HUES6 (cell line): ENCODE results near the gene C10orf67.

Experiments used
- H3K27ac ChIP-seq: 2 replicates; pipeline ENCODE4 v1.7.0; 2013; ENCODE audit warnings: low read depth, mild to moderate bottlenecking, low read length, inconsistent platforms
- H3K27me3 ChIP-seq: 2 replicates; pipeline ENCODE4 v1.6.1; 2013; ENCODE audit warnings: low read length; ENCODE audit not compliant: control insufficient read depth, insufficient read depth
- H3K36me3 ChIP-seq: 2 replicates; pipeline ENCODE4 v1.6.1; 2013; ENCODE audit warnings: low read length; ENCODE audit not compliant: control insufficient read depth, insufficient read depth
- H3K4me1 ChIP-seq: 2 replicates; pipeline ENCODE4 v1.6.1; 2013; ENCODE audit warnings: low read length; ENCODE audit not compliant: control insufficient read depth, insufficient read depth
- H3K4me3 ChIP-seq: 2 replicates; pipeline ENCODE4 v1.5.1; 2013; ENCODE audit warnings: low read depth, low read length
- H3K9ac ChIP-seq: one replicate; pipeline ENCODE4 v1.6.1; 2013; ENCODE audit warnings: mild to moderate bottlenecking, low read length
- H3K9me3 ChIP-seq: 2 replicates; pipeline ENCODE4 v1.6.1; 2013; ENCODE audit warnings: low read depth, low read length; ENCODE audit not compliant: control insufficient read depth, insufficient read depth

Gene C10orf67

DNA sequence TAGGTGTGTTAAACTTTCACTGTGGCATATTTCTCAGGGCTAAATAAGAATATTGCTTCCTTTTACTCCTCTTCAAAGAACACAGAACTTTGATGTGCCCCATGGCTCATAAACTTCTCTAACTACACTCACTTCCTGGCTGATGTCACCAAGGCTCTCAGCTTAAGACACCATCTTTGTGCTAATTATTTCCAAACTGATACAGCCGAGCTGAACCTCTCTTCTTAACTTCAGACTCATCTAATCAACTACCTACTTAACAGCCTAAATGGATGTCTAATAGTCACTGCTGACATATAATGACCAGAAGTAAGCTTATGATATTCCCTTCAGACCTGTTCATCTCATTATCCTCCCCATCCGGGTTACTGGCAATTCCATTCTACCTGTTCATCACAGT lies 3.6 kb downstream of the C10orf67 start:
- no peak overlapping the region for H3K27ac ChIP-seq

GRCh38 chr10:23340354-23340753 lies 4.2 kb downstream of the C10orf67 start:
- Histone ChIP-seq H3K36me3 (no peaks in the 10 kb centered on the region), H3K9ac (no peak overlapping the region), H3K27me3 (peaks cover 32% of the 10 kb centered on the region), H3K4me1 (peaks cover 4% of the 10 kb centered on the region; the same call in 1 of the 2 replicates), H3K27ac (no peak overlapping the region), H3K4me3 (no peak overlapping the region), H3K9me3 (no peaks in the 10 kb centered on the region)

More for the DNA sequence above, 3.6 kb downstream of the C10orf67 start:
- Histone ChIP-seq H3K9me3 (no peaks in the 10 kb centered on the region), H3K4me3 (no peak overlapping the region), H3K4me1 (peaks cover 4% of the 10 kb centered on the region; the same call in 1 of the 2 replicates), H3K36me3 (no peaks in the 10 kb centered on the region), H3K27me3 (peaks cover 36% of the 10 kb centered on the region), H3K9ac (no peak overlapping the region)

- H3K9me3 ChIP-seq, result no peaks in the 10 kb centered on the region
- H3K27ac ChIP-seq, result no peak overlapping the region
- H3K27me3 ChIP-seq, result peaks cover 20% of the 10 kb centered on the region
- H3K4me3 ChIP-seq, result no peak overlapping the region
- no peaks in the 10 kb centered on the region for H3K36me3 ChIP-seq
- H3K4me1 ChIP-seq, result peaks cover 4% of the 10 kb centered on the region; the same call in 1 of the 2 replicates
- H3K9ac ChIP-seq, result no peak overlapping the region
Observed at GRCh38 chr10:23338886-23339285, 5.7 kb downstream of the C10orf67 start.

DNA sequence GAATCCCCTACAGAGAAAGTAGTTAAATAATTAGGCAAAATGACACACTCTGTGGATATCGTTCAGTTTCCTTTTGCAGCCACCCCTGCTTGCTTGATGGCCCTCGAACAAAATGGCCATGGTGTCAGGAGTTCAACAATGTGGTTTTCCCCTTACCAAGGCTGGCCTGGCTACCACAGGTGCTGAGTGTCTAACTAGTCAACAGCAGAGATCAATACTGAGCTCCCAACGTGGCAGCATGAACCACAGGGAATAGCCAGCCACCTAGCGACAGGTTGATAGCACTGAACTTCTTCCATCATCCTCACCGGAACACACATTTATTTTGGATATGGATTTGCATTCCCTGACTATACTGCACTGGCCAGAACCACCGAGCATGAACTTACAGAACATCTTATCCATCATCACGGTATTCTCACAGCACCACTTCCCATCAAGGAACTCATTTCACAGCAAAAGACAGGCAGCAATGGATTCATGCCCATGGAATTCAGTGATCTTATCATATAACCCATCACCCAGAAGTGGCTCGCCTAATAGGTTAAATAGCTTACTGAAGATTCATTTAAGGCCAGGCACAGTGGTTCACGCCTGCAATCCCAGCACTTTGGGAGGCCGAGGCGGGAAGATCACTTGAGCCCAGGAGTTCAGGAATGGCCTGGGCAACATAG lies 6.3 kb downstream of the C10orf67 start:
- Histone ChIP-seq H3K27ac (no peak overlapping the region), H3K27me3 (peaks cover 15% of the 10 kb centered on the region), H3K36me3 (no peaks in the 10 kb centered on the region), H3K4me3 (no peak overlapping the region), H3K9me3 (no peaks in the 10 kb centered on the region), H3K9ac (no peak overlapping the region), H3K4me1 (peaks cover 1% of the 10 kb centered on the region; the same call in 1 of the 2 replicates)

- Histone ChIP-seq H3K27me3 (peaks cover 8% of the 10 kb centered on the region), H3K4me3 (no peak overlapping the region), H3K4me1 (no peaks in the 10 kb centered on the region; the same call in 1 of the 2 replicates), H3K9me3 (no peaks in the 10 kb centered on the region), H3K9ac (no peak overlapping the region), H3K27ac (no peak overlapping the region), H3K36me3 (no peaks in the 10 kb centered on the region)
Observed at GRCh38 chr10:23337616-23338015, 7.0 kb downstream of the C10orf67 start.

GRCh38 chr10:23331567-23332301 lies 12.9 kb downstream of the C10orf67 start:
- H3K27me3 ChIP-seq, result peaks cover 15% of the 10 kb centered on the region
- H3K27ac ChIP-seq, result no peak overlapping the region
- no peaks in the 10 kb centered on the region for H3K9me3 ChIP-seq
- H3K36me3 ChIP-seq, result no peaks in the 10 kb centered on the region
- H3K4me1 ChIP-seq, result no peaks in the 10 kb centered on the region
- H3K4me3 ChIP-seq, result peak overlapping the region; percentile 49
- no peak overlapping the region for H3K9ac ChIP-seq

- peaks cover 15% of the 10 kb centered on the region for H3K27me3 ChIP-seq
- H3K4me3 ChIP-seq, result no peak overlapping the region
- no peaks in the 10 kb centered on the region for H3K36me3 ChIP-seq
- no peak overlapping the region for H3K27ac ChIP-seq
- H3K4me1 ChIP-seq, result no peaks in the 10 kb centered on the region
- no peaks in the 10 kb centered on the region for H3K9me3 ChIP-seq
- H3K9ac ChIP-seq, result no peak overlapping the region
Observed at GRCh38 chr10:23330948-23331347, 13.6 kb downstream of the C10orf67 start.

GRCh38 chr10:23326544-23327307 lies 17.9 kb downstream of the C10orf67 start:
- Histone ChIP-seq H3K9me3 (no peaks in the 10 kb centered on the region), H3K4me3 (no peak overlapping the region), H3K27ac (no peak overlapping the region)

DNA sequence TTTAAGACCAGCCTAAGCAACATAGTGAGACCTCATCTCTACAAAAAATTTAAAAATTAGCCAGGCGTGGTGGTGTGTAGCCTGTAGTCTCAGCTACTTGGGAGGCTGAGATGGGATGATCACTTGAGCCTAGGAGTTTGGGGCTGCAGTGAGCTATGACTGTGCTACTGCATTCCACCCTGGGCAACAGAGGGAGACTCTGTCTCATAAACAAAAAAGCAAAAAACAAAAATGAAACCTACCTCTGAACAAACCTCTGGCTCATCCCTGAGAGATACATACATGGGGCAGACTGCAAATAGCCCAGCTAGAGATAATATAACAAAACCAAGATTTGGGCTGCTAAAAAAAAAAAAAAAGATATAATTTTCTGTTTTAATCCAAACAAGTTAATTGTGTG lies 19.5 kb downstream of the C10orf67 start:
- Histone ChIP-seq H3K27ac (no peak overlapping the region), H3K27me3 (peaks cover 3% of the 10 kb centered on the region; the same call in 1 of the 2 replicates), H3K9ac (no peak overlapping the region), H3K9me3 (no peaks in the 10 kb centered on the region), H3K36me3 (no peaks in the 10 kb centered on the region), H3K4me3 (no peak overlapping the region), H3K4me1 (no peaks in the 10 kb centered on the region)

More at GRCh38 chr10:23326544-23327307, 17.9 kb downstream of the C10orf67 start:
- H3K36me3 ChIP-seq, result no peaks in the 10 kb centered on the region
- no peak overlapping the region for H3K9ac ChIP-seq
- no peaks in the 10 kb centered on the region for H3K4me1 ChIP-seq
- H3K27me3 ChIP-seq, result peaks cover 11% of the 10 kb centered on the region

DNA sequence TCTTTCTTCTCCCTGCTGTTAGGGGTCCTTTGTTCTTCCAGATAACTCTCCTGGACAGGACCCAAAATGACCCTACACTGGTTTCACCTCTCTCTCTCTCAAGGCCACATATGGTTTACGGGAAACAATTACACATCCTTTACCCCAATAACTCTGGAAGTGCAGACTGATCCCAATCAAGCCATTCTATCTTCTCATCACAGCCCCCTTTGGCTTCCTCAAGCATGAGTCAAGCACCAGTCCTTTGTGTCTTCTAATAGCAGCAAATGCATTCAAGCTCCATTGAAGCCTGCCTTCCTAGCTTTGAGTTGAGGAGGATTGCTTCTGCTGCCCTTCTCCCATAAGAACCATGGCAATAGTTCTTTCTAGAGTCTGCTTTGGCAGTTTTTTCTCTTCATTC lies 20.2 kb downstream of the C10orf67 start:
- Histone ChIP-seq H3K27me3 (peaks cover 3% of the 10 kb centered on the region; the same call in 1 of the 2 replicates), H3K9ac (no peak overlapping the region), H3K4me3 (no peak overlapping the region), H3K27ac (no peak overlapping the region), H3K36me3 (no peaks in the 10 kb centered on the region), H3K9me3 (no peaks in the 10 kb centered on the region), H3K4me1 (no peaks in the 10 kb centered on the region)
